Endodermal cell (in vitro differentiated cells): ENCODE data around the gene CORO7. TPM values are rescaled to one million over a fixed set of nuclear protein-coding genes. Genes with fewer than 3 reads are reported as not detected.
A peak's percentile ranks its signal among the peaks of the same experiment; 100 is the strongest.

Experiments used
- DNase-seq: peaks from one replicate; pipeline ENCODE4 v3.0.0-alpha.2; 2017
- H3K27ac ChIP-seq: 2 replicates; pipeline ENCODE4 v1.5.1; 2013; ENCODE audit warnings: mild to moderate bottlenecking, low read depth, low read length, moderate library complexity
- H3K27me3 ChIP-seq: 2 replicates; pipeline ENCODE4 v1.6.1; 2013; ENCODE audit warnings: mild to moderate bottlenecking, low read length, moderate library complexity; ENCODE audit not compliant: insufficient read depth, control insufficient read depth, poor library complexity, severe bottlenecking
- H3K36me3 ChIP-seq: 2 replicates; pipeline ENCODE4 v1.7.0; 2013; ENCODE audit warnings: mild to moderate bottlenecking, low read length, moderate library complexity; ENCODE audit not compliant: control insufficient read depth, insufficient read depth
- H3K4me1 ChIP-seq: one replicate; pipeline ENCODE4 v1.7.0; 2013; ENCODE audit warnings: low read length; ENCODE audit not compliant: control insufficient read depth, insufficient read depth
- H3K4me3 ChIP-seq: 2 replicates; pipeline ENCODE4 v1.5.1; 2013; ENCODE audit warnings: mild to moderate bottlenecking, low read length, moderate library complexity
- H3K9ac ChIP-seq: 2 replicates; pipeline ENCODE4 v1.6.1; 2013; ENCODE audit warnings: mild to moderate bottlenecking, low read length, moderate library complexity; ENCODE audit not compliant: poor library complexity, severe bottlenecking; ENCODE audit errors: extremely low read depth
- H3K9me3 ChIP-seq: 2 replicates; pipeline ENCODE4 v1.6.1; 2013; ENCODE audit warnings: mild to moderate bottlenecking, low read length, moderate library complexity; ENCODE audit not compliant: control insufficient read depth
- H3K27ac Mint-ChIP-seq: 2 replicates; pipeline ENCODE4 v1.8.0; 2020; ENCODE audit warnings: mixed read lengths
- H3K27me3 Mint-ChIP-seq: 2 replicates; pipeline ENCODE4 v1.8.0; 2021; ENCODE audit warnings: mild to moderate bottlenecking, mixed read lengths; ENCODE audit not compliant: insufficient read depth
- H3K36me3 Mint-ChIP-seq: 2 replicates; pipeline ENCODE4 v1.8.0; 2020; ENCODE audit warnings: low read depth, mixed read lengths
- H3K4me1 Mint-ChIP-seq: 2 replicates; pipeline ENCODE4 v1.8.0; 2020; ENCODE audit warnings: mixed read lengths
- H3K4me3 Mint-ChIP-seq: 2 replicates; pipeline ENCODE4 v1.8.0; 2020; ENCODE audit warnings: mild to moderate bottlenecking, moderate library complexity, mixed read lengths
- H3K9me3 Mint-ChIP-seq: 2 replicates; pipeline ENCODE4 v1.8.0; 2020; ENCODE audit warnings: mild to moderate bottlenecking, mixed read lengths
- WGBS, 2 experiments: methylation state at CpG; one replicate each; pipeline versions ENCODE4 v1.1.5 to v1.1.7; 2013; ENCODE audit warnings: missing lambda C conversion rate in 2 of 2, mixed read lengths in 1 of 2; ENCODE audit not compliant: insufficient coverage in 1 of 2, insufficient read length in 1 of 2; 5-methylcytosine and 5-hydroxymethylcytosine counted together
- total RNA-seq, 2 donors: library from RNA; stranded (reverse); fragmentation: NEBNext Ultra II Directional in 1 of 2; extraction: Animal tissue kit (Norgen Biotek cat#: 25700) in 1 of 2; gene quantifications; 2 replicates in 1 of 2; 3 replicates in 1 of 2; pipeline ENCODE4 v1.2.1, GENCODE V29; 2021
- TF ChIP-seq, protein P1 (sequence below): fragments of 200-600 bp; sonication (generic); conservative IDR thresholded peaks from 2 replicates; pipeline ENCODE4 v1.5.0; 2021; ENCODE audit warnings: antibody characterized with exemption, mild to moderate bottlenecking

Gene CORO7
- total RNA-seq, 2 donors from 2014 or later: 32.5 to 37.5 TPM

DNA sequence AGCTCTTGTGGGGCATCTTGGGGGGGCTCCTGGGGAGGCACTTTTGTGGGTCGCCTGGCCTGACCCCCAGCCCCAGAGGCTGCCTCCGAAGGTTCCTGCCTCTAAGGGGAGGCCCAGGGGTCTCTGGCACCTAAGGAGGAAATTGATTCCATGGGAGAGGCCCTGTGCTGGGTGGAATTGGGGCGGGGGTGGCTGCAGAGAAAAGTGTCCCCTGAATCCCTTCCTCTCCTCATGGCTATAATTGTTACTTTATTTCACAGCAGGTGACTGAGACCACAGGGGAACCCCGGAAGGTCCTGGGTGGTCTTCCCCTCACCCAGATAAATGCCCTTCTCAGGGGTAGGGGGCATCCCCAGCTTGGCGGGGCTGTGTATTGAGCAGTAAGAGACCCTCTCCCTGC, 97.4 kb downstream of the CORO7 start:
- DNase-seq: no peak
- Histone ChIP-seq H3K27ac (no peak overlapping the region), H3K27me3 (peaks cover 11% of the 10 kb centered on the region), H3K9me3 (no peaks in the 10 kb centered on the region), H3K36me3 (no peaks in the 10 kb centered on the region), H3K4me1 (peaks cover 19% of the 10 kb centered on the region), H3K4me3 (no peak overlapping the region), H3K9ac (no peak overlapping the region)
- Mint-ChIP-seq H3K4me3 (no peak overlapping the region), H3K9me3 (no peaks in the 10 kb centered on the region), H3K4me1 (peaks cover 8% of the 10 kb centered on the region), H3K27ac (no peak overlapping the region), H3K36me3 (no peaks in the 10 kb centered on the region), H3K27me3 (peaks cover 12% of the 10 kb centered on the region)
- TF ChIP-seq, protein P1, sequence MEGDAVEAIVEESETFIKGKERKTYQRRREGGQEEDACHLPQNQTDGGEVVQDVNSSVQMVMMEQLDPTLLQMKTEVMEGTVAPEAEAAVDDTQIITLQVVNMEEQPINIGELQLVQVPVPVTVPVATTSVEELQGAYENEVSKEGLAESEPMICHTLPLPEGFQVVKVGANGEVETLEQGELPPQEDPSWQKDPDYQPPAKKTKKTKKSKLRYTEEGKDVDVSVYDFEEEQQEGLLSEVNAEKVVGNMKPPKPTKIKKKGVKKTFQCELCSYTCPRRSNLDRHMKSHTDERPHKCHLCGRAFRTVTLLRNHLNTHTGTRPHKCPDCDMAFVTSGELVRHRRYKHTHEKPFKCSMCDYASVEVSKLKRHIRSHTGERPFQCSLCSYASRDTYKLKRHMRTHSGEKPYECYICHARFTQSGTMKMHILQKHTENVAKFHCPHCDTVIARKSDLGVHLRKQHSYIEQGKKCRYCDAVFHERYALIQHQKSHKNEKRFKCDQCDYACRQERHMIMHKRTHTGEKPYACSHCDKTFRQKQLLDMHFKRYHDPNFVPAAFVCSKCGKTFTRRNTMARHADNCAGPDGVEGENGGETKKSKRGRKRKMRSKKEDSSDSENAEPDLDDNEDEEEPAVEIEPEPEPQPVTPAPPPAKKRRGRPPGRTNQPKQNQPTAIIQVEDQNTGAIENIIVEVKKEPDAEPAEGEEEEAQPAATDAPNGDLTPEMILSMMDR: no peak
- WGBS, 2 experiments: 84 to 100% methylated on average over 1 to 5 of the region's 5 CpGs

DNA sequence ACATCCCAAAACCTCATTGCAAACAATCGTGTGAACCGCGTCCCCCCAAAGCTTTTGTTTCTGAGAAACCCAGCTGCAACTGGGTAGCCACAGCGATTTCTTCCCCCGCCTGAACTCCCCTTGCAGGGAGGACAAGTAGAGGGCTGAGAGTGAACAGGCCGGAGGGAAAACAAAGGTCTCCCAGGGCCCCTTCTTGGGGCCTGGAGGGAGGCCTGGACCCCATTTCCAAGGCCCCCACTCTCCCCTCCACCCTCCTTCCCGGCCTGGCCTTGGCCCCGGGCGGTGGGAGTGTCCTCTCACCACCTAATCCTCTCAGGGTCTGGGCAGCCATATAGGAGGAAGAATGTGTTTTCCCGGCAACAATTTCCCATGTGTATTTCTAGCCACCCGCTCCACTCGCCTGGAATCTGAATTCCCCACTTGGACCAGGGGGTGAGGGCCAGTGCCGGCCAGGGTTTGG, 97.9 kb downstream of the CORO7 start:
- Mint-ChIP-seq H3K9me3 (no peaks in the 10 kb centered on the region), H3K4me3 (no peak overlapping the region), H3K4me1 (peaks cover 8% of the 10 kb centered on the region), H3K36me3 (no peaks in the 10 kb centered on the region), H3K27me3 (peaks cover 17% of the 10 kb centered on the region), H3K27ac (no peak overlapping the region)
- TF ChIP-seq, protein P1: no peak
- WGBS, 2 experiments: 60 to 81% methylated on average over 1 to 13 of the region's 13 CpGs
- H3K4me1 ChIP-seq: peaks cover 17% of the 10 kb centered on the region
- no peak overlapping the region for H3K9ac ChIP-seq
- H3K27ac ChIP-seq: peak overlapping the region; percentile 42
- peaks cover 16% of the 10 kb centered on the region for H3K27me3 ChIP-seq
- H3K9me3 ChIP-seq: no peaks in the 10 kb centered on the region
- H3K36me3 ChIP-seq: no peaks in the 10 kb centered on the region
- no peak for DNase-seq
- no peak overlapping the region for H3K4me3 ChIP-seq

DNA sequence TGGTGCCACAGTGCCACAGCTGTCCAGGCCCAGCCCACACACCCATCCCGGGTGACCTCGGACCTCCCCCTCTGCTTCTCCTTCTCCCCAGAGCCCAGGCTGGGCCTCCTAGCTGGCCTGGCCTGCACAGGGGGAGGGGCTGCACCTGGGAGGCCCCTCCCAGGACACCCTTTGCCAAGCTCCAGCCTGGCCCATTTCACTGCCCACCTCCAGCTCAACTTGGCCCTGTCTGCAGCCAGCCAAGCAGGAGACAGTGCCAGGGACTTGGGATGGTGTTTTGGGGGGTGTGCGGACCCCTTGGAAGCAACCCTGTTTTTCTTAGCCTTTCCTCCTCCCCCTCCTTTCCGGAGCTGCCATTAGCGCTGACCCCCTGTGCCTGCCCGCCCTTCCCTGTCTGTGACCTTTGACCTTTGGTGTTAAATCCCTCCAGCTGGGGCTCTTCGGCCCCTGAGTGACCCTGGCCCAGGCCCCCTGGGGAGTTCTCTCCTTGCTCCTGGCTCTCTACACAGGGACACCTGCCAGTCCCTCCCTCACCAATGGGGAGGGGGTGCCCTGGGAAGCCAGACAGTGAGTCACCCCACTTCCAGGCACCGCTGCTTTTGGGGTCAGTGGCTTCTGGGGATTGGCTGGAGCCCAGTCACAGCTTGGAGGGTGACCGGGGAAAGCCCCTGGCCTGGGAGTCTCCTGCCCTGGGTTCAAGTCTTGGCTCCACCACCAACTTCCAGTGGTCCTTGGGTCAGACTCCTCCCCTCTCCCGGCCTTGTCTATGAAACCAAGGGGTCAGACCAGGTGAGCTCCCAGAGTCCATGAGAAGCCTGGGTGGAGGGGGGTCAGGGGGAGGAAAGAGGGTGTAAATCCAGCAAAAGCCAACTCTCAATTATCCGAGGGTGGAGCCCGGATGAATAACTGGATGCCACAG, 98.6 kb downstream of the CORO7 start:
- WGBS, 2 experiments: 66 to 85% methylated on average over 8 to 12 of the region's 12 CpGs

More for the DNA sequence above, 98.6 kb downstream of the CORO7 start:
- peak; percentile 51 for DNase-seq
- Mint-ChIP-seq H3K9me3 (no peaks in the 10 kb centered on the region), H3K27ac (no peak overlapping the region), H3K27me3 (peaks cover 20% of the 10 kb centered on the region), H3K36me3 (no peaks in the 10 kb centered on the region), H3K4me3 (peak overlapping the region; percentile 57), H3K4me1 (peaks cover 8% of the 10 kb centered on the region)
- Histone ChIP-seq H3K27me3 (peaks cover 21% of the 10 kb centered on the region), H3K9me3 (no peaks in the 10 kb centered on the region), H3K4me3 (no peak overlapping the region), H3K27ac (peak overlapping the region; percentile 42), H3K4me1 (peaks cover 17% of the 10 kb centered on the region), H3K36me3 (no peaks in the 10 kb centered on the region), H3K9ac (no peak overlapping the region)
- TF ChIP-seq, protein P1: no peak
